HEK293 (cell line): ENCODE results near the gene MUS81.

Source experiments
- CTCF ChIA-PET: fragments of 350-600 bp; formaldehyde crosslinking; extraction: SDS; loops from one replicate; lab custom pipeline; 2021; ENCODE audit warnings: antibody characterized with exemption; lab: Yijun Ruan, JAX
- POLR2A ChIA-PET: fragments of 300-600 bp; formaldehyde crosslinking; extraction: SDS; loops from one replicate; lab custom pipeline; 2020; ENCODE audit warnings: antibody characterized with exemption, inconsistent platforms; lab: Yijun Ruan, JAX
- H3K27ac ChIP-seq: fragments of 200-500 bp; sonication (Bioruptor generic); 2 replicates; pipeline ENCODE4 v1.5.1; 2014; ENCODE audit warnings: low read depth, low read length, control low read depth, inconsistent platforms; ENCODE audit errors: extremely low read depth
- H3K36me3 ChIP-seq, 2 experiments: fragments of 200-500 bp in 1 of 2; sonication (Bioruptor generic) in 1 of 2; 1 replicate in 1 of 2; 2 replicates in 1 of 2; pipeline ENCODE4 v1.5.1; 2014 to 2017; ENCODE audit warnings: inconsistent platforms in 2 of 2, low read length in 2 of 2; ENCODE audit not compliant: control insufficient read depth in 2 of 2, insufficient read depth in 1 of 2
- H3K4me1 ChIP-seq: fragments of 200-500 bp; sonication (Bioruptor generic); 2 replicates; pipeline ENCODE4 v1.5.1; 2014; ENCODE audit warnings: mild to moderate bottlenecking, low read length, inconsistent platforms; ENCODE audit not compliant: control insufficient read depth, insufficient read depth
- H3K4me3 ChIP-seq: 2 replicates; pipeline ENCODE4 v1.5.1; 2011; ENCODE audit warnings: low read depth, mild to moderate bottlenecking, control low read depth, low read length, moderate library complexity
- H3K9me3 ChIP-seq: fragments of 200-500 bp; sonication (Bioruptor generic); 2 replicates; pipeline ENCODE4 v1.5.1; 2014; ENCODE audit warnings: low read depth, low read length, inconsistent platforms; ENCODE audit not compliant: control insufficient read depth, insufficient read depth
- BCL11B ChIP-seq: fragments of 450-650 bp; formaldehyde crosslinking; IDR thresholded peaks from 2 replicates; pipeline ENCODE4 v1.5.1; 2016; ENCODE audit warnings: low read depth, missing biosample characterization, missing genetic modification characterization
- GLI2 ChIP-seq: fragments of 450-650 bp; formaldehyde crosslinking; IDR thresholded peaks from 2 replicates; pipeline ENCODE4; 2017; ENCODE audit warnings: missing biosample characterization, missing genetic modification characterization, low read depth, borderline replicate concordance
- GLIS2 ChIP-seq: fragments of 450-650 bp; formaldehyde crosslinking; IDR thresholded peaks from 2 replicates; pipeline ENCODE4 v1.5.1; 2016; ENCODE audit warnings: missing biosample characterization, missing genetic modification characterization
- KLF17 ChIP-seq: fragments of 450-650 bp; formaldehyde crosslinking; IDR thresholded peaks from 2 replicates; pipeline ENCODE4 v1.5.1; 2016; ENCODE audit warnings: missing biosample characterization, missing genetic modification characterization
- MZF1 ChIP-seq: fragments of 450-650 bp; formaldehyde crosslinking; IDR thresholded peaks from 2 replicates; pipeline ENCODE4 v1.5.1; 2017; ENCODE audit warnings: missing biosample characterization, missing genetic modification characterization, borderline replicate concordance
- OVOL3 ChIP-seq: fragments of 450-650 bp; formaldehyde crosslinking; IDR thresholded peaks from 2 replicates; pipeline ENCODE4 v1.5.1; 2016; ENCODE audit warnings: missing biosample characterization, missing genetic modification characterization
- PBX3 ChIP-seq: sonication (generic); formaldehyde crosslinking; IDR thresholded peaks from 2 replicates; pipeline ENCODE4 v1.8.1; 2022; ENCODE audit warnings: mild to moderate bottlenecking, moderate library complexity, missing genetic modification reagents
- PRDM1 ChIP-seq: fragments of 450-650 bp; formaldehyde crosslinking; IDR thresholded peaks from 2 replicates; pipeline ENCODE4; 2016; ENCODE audit warnings: missing biosample characterization, missing genetic modification characterization
- PRDM6 ChIP-seq: fragments of 450-650 bp; formaldehyde crosslinking; IDR thresholded peaks from 2 replicates; pipeline ENCODE4 v1.5.1; 2017; ENCODE audit warnings: missing biosample characterization, missing genetic modification characterization
- REST ChIP-seq: fragments of 450-650 bp; formaldehyde crosslinking; IDR thresholded peaks from 2 replicates; pipeline ENCODE4 v1.5.1; 2016; ENCODE audit warnings: missing biosample characterization, missing genetic modification characterization
- SCRT2 ChIP-seq: fragments of 450-650 bp; formaldehyde crosslinking; IDR thresholded peaks from 2 replicates; pipeline ENCODE4 v1.5.1; 2016; ENCODE audit warnings: missing biosample characterization, missing genetic modification characterization
- WT1 ChIP-seq: fragments of 450-650 bp; formaldehyde crosslinking; IDR thresholded peaks from 2 replicates; pipeline ENCODE4 v1.5.1; 2016; ENCODE audit warnings: missing biosample characterization, missing genetic modification characterization
- ZFHX2 ChIP-seq: fragments of 450-650 bp; formaldehyde crosslinking; conservative IDR thresholded peaks from 2 replicates; pipeline ENCODE4 v1.5.1; 2016; ENCODE audit warnings: missing biosample characterization, missing genetic modification characterization
- ZNF155 ChIP-seq: fragments of 450-650 bp; formaldehyde crosslinking; IDR thresholded peaks from 2 replicates; pipeline ENCODE4 v1.5.1; 2016; ENCODE audit warnings: missing biosample characterization, missing genetic modification characterization
- ZNF239 ChIP-seq: fragments of 450-650 bp; formaldehyde crosslinking; IDR thresholded peaks from 2 replicates; pipeline ENCODE4 v1.5.1; 2016; ENCODE audit warnings: missing biosample characterization, missing genetic modification characterization
- ZNF366 ChIP-seq: fragments of 450-650 bp; formaldehyde crosslinking; conservative IDR thresholded peaks from 2 replicates; pipeline ENCODE4 v1.5.1; 2016; ENCODE audit warnings: missing biosample characterization, missing genetic modification characterization
- ZNF473 ChIP-seq: fragments of 450-650 bp; formaldehyde crosslinking; IDR thresholded peaks from 2 replicates; pipeline ENCODE4 v1.5.1; 2017; ENCODE audit warnings: missing biosample characterization, missing genetic modification characterization
- ZNF596 ChIP-seq: fragments of 450-650 bp; IDR thresholded peaks from 2 replicates; pipeline ENCODE4 v1.5.0; 2018; ENCODE audit warnings: missing biosample characterization, mild to moderate bottlenecking, missing genetic modification characterization, moderate library complexity
- ZNF623 ChIP-seq: fragments of 450-650 bp; formaldehyde crosslinking; IDR thresholded peaks from 2 replicates; pipeline ENCODE4 v1.5.1; 2016; ENCODE audit warnings: missing biosample characterization, missing genetic modification characterization
- ZNF654 ChIP-seq: fragments of 450-650 bp; formaldehyde crosslinking; IDR thresholded peaks from 2 replicates; pipeline ENCODE4 v1.5.1; 2016; ENCODE audit warnings: low read depth, missing biosample characterization, missing genetic modification characterization
- ZNF76 ChIP-seq: fragments of 450-650 bp; formaldehyde crosslinking; IDR thresholded peaks from 2 replicates; pipeline ENCODE4; 2016; ENCODE audit warnings: low read depth, missing biosample characterization, missing genetic modification characterization, borderline replicate concordance
- ZNF843 ChIP-seq: fragments of 450-650 bp; formaldehyde crosslinking; IDR thresholded peaks from 2 replicates; pipeline ENCODE4 v1.5.1; 2016; ENCODE audit warnings: missing biosample characterization, missing genetic modification characterization
- ZSCAN5A ChIP-seq: fragments of 450-650 bp; formaldehyde crosslinking; IDR thresholded peaks from 2 replicates; pipeline ENCODE4 v1.5.1; 2016; ENCODE audit warnings: missing biosample characterization, missing genetic modification characterization
- TF ChIP-seq, protein P1 (sequence below): fragments of 450-650 bp; formaldehyde crosslinking; IDR thresholded peaks from 2 replicates; pipeline ENCODE4 v1.5.1; 2017; ENCODE audit warnings: missing biosample characterization, missing genetic modification characterization

Gene MUS81

GRCh38 chr11:65911682-65912568 is 51.7 kb downstream of the MUS81 start (continued):
- TF ChIP-seq, protein P1, sequence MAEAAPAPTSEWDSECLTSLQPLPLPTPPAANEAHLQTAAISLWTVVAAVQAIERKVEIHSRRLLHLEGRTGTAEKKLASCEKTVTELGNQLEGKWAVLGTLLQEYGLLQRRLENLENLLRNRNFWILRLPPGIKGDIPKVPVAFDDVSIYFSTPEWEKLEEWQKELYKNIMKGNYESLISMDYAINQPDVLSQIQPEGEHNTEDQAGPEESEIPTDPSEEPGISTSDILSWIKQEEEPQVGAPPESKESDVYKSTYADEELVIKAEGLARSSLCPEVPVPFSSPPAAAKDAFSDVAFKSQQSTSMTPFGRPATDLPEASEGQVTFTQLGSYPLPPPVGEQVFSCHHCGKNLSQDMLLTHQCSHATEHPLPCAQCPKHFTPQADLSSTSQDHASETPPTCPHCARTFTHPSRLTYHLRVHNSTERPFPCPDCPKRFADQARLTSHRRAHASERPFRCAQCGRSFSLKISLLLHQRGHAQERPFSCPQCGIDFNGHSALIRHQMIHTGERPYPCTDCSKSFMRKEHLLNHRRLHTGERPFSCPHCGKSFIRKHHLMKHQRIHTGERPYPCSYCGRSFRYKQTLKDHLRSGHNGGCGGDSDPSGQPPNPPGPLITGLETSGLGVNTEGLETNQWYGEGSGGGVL, result peak; percentile 45
- TF ChIP-seq WT1 (tag by site-specific recombination) (peak; percentile 97), KLF17 (tag by site-specific recombination) (peak; percentile 29; the same call in 1 of the 2 replicates), ZNF366 (tag by site-specific recombination) (peak; percentile 59), PBX3 (CRISPR knock-in tag) (no peak), ZNF654 (tag by site-specific recombination) (peak; percentile 50), REST (peak; percentile 72), GLIS2 (tag by site-specific recombination) (0 out of 2 replicates have a peak, but pooled peaks have one; percentile 27), PRDM6 (tag by site-specific recombination) (no peak), BCL11B (tag by site-specific recombination) (no peak), PRDM1 (tag by site-specific recombination) (peak; percentile 36; the same call in 1 of the 2 replicates), ZNF473 (tag by site-specific recombination) (no peak)

DNA sequence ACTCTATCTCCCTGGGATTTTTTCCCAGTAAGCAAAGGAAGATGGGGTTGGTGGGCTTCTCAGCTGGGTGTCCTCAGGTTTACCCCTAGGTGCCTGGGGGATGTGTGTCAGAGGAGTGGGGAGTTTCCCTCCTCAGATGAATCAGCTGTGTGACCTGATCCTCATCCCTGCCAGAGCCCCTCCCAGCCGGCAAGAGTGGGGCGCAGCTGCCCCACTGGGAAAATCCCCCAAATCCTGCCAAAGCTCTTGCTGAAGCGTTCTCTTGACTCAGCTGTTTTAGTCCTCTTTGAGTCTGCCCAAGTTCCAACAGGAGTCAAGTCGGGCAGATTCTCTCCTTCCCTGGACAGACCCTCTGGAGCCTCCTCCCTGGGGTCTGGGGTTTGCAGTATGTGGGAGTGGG is 52.6 kb downstream of the MUS81 start:
- Histone ChIP-seq H3K9me3 (no peaks in the 10 kb centered on the region), H3K27ac (no peak overlapping the region), H3K4me3 (no peak overlapping the region), H3K4me1 (no peaks in the 10 kb centered on the region; the same call in 1 of the 2 replicates), H3K36me3 (no peaks in the 10 kb centered on the region)
- CTCF ChIA-PET, result interaction anchor here (0.6 to 11.8 kb wide), 4 partner anchors 11 to 344 kb away, joined by 3 to 189 read pairs (median 6); partner anchors contain the start of genes CCDC85B and FIBP
- POLR2A ChIA-PET, result interaction anchor here (2.0 to 2.2 kb wide), 2 partner anchors 22 to 24 kb away, joined by 14 to 16 read pairs; partner anchors contain the start of genes CCDC85B and FIBP
- TF ChIP-seq ZNF623 (tag by site-specific recombination) (no peak), ZNF843 (tag by site-specific recombination) (no peak), ZNF239 (tag by site-specific recombination) (no peak), ZNF155 (no peak), SCRT2 (tag by site-specific recombination) (no peak), ZNF76 (tag by site-specific recombination) (no peak), ZFHX2 (tag by site-specific recombination) (no peak), MZF1 (tag by site-specific recombination) (no peak), GLI2 (tag by site-specific recombination) (no peak), ZNF596 (tag by site-specific recombination) (no peak), ZSCAN5A (tag by site-specific recombination) (no peak), OVOL3 (tag by site-specific recombination) (no peak)
